HL-60 (cell line): ENCODE data around the gene NUP98.

ENCODE experiments used
- CTCF ChIP-seq: IDR thresholded peaks from one replicate; pipeline ENCODE4 v1.5.1; 2011; ENCODE audit warnings: low read length, control low read depth, inconsistent platforms; ENCODE audit not compliant: insufficient read depth
- POLR2AphosphoS5 ChIP-seq: IDR thresholded peaks from 2 replicates; pipeline ENCODE4 v1.6.1; 2012; ENCODE audit warnings: low read depth

- TF ChIP-seq CTCF (no peak), POLR2AphosphoS5 (no peak)
Observed at GRCh38 chr11:3810446-3810845, 13.1 kb upstream of the NUP98 start.
